ENCODE results near the gene TAL1.

Gene TAL1

GRCh38 chr1:47179017-47179987 is 52.7 kb downstream of the TAL1 start:
- peak; percentile 88 for DNase-seq (ENCODE audit: extremely low read depth, low read depth)
- peak; percentile 96 for TF ChIP-seq CTCF (IDR thresholded peaks at IDR 0.05; ENCODE audit: low read depth, low read length)

GRCh38 chr1:47178654-47179016 is 53.4 kb downstream of the TAL1 start:
- DNase-seq (ENCODE audit: extremely low read depth, low read depth): no peak
- TF ChIP-seq CTCF (IDR thresholded peaks at IDR 0.05; ENCODE audit: low read depth, low read length): no peak

GRCh38 chr1:47178020-47178419 is 54.0 kb downstream of the TAL1 start:
- DNase-seq (ENCODE audit: extremely low read depth, low read depth): no peak
- TF ChIP-seq CTCF (IDR thresholded peaks at IDR 0.05; ENCODE audit: low read depth, low read length): no peak

- peak; percentile 96 for TF ChIP-seq CTCF (IDR thresholded peaks at IDR 0.05; ENCODE audit: low read depth, low read length)
Observed at GRCh38 chr1:47175227-47175934, 56.6 kb downstream of the TAL1 start.

GRCh38 chr1:47174656-47175020 is 57.4 kb downstream of the TAL1 start:
- no peak for DNase-seq (ENCODE audit: extremely low read depth, low read depth)
- TF ChIP-seq CTCF (IDR thresholded peaks at IDR 0.05; ENCODE audit: low read depth, low read length): no peak

More at GRCh38 chr1:47175227-47175934, 56.6 kb downstream of the TAL1 start:
- no peak for DNase-seq (ENCODE audit: extremely low read depth, low read depth)

- DNase-seq (ENCODE audit: extremely low read depth, low read depth): no peak
- TF ChIP-seq CTCF (IDR thresholded peaks at IDR 0.05; ENCODE audit: low read depth, low read length): no peak
Observed at GRCh38 chr1:47172782-47173181, 59.2 kb downstream of the TAL1 start.

All from AG09319 (cell line).